ENCODE measurements around the gene CIART.

CIART gene

GRCh38 chr1:150256554-150257341 is 25.6 kb upstream of the CIART start:
- Histone ChIP-seq H3K27ac (no peak overlapping the region), H3K4me3 (peak overlapping the region; percentile 50)
- DNase-seq (ENCODE audit: low spot score), result no peak
- no peak for TF ChIP-seq CTCF (IDR thresholded peaks at IDR 0.05)

- no peak within 1 kb of the TSS for H3K27ac ChIP-seq
Measured at GRCh38 chr1:150257624-150258585, 24.4 kb upstream of the CIART start, which contains the start of gene CA14. CA14 (plus strand) TSS chr1:150257774; CDS start chr1:150258129, 355 bp downstream.

GRCh38 chr1:150259217-150259616 is 23.1 kb upstream of the CIART start:
- TF ChIP-seq CTCF (IDR thresholded peaks at IDR 0.05), result no peak
- Histone ChIP-seq H3K4me3 (no peak overlapping the region), H3K27ac (no peak overlapping the region)
- no peak for DNase-seq (ENCODE audit: low spot score)

More at GRCh38 chr1:150257624-150258585, 24.4 kb upstream of the CIART start, which contains the start of gene CA14:
- no peak for TF ChIP-seq CTCF (IDR thresholded peaks at IDR 0.05)
- no peak within 1 kb of the TSS for H3K4me3 ChIP-seq
- DNase-seq (ENCODE audit: low spot score), result no peak

GRCh38 chr1:150259758-150260669 is 22.3 kb upstream of the CIART start:
- Histone ChIP-seq H3K4me3 (no peak overlapping the region), H3K27ac (no peak overlapping the region)
- no peak for TF ChIP-seq CTCF (IDR thresholded peaks at IDR 0.05)
- no peak for DNase-seq (ENCODE audit: low spot score)

GRCh38 chr1:150261367-150261766 is 21.0 kb upstream of the CIART start:
- TF ChIP-seq CTCF (IDR thresholded peaks at IDR 0.05), result no peak
- H3K27ac ChIP-seq, result no peak overlapping the region
- no peak for DNase-seq (ENCODE audit: low spot score)
- H3K4me3 ChIP-seq, result no peak overlapping the region

Measured in coronary artery (tissue), 2 donors.